T47D (cell line): Measurements from ENCODE around the gene ENDOD1.
A peak's percentile ranks its signal among the peaks of the same experiment; 100 is the strongest.
"Not testable (repeated sequence)": the region's sequence is repeated elsewhere in the genome, so short reads cannot be mapped to it uniquely, and the experiment has no call there.

Source experiments
- DNase-seq, 2 experiments: peaks; one replicate each; pipeline versions ENCODE4 v3.0.0 to v3.0.0-alpha.2; 2011 to 2012; ENCODE audit warnings: low read depth in 1 of 2, low spot score in 1 of 2
- JUND ChIP-seq: IDR thresholded peaks from 2 replicates; pipeline ENCODE4 v1.6.1; 2012; ENCODE audit warnings: low read depth
- in situ Hi-C: cut with HindIII; loops from 2 replicates; pipeline ENCODE4 v1.10.0; 2016; ENCODE audit warnings: low sequenced_read_pairs, low pct_unique_long_range_greater_than_20kb

ENDOD1 gene

GRCh38 chr11:95121698-95122097 is 32.1 kb downstream of the ENDOD1 start:
- in situ Hi-C loops: no loop called here
- no peak for DNase-seq
- no peak for TF ChIP-seq JUND

GRCh38 chr11:95123556-95123955 is 33.9 kb downstream of the ENDOD1 start:
- no peak for TF ChIP-seq JUND
- in situ Hi-C loops: no loop called here
- DNase-seq: no peak

GRCh38 chr11:95128602-95129001 is 39.0 kb downstream of the ENDOD1 start:
- in situ Hi-C loops: no loop called here
- DNase-seq: no peak

GRCh38 chr11:95132956-95133355 is 43.3 kb downstream of the ENDOD1 start:
- no peak for TF ChIP-seq JUND
- no peak for DNase-seq
- in situ Hi-C loops: no loop called here

More at GRCh38 chr11:95128602-95129001, 39.0 kb downstream of the ENDOD1 start:
- no peak for TF ChIP-seq JUND

GRCh38 chr11:95134491-95134890 is 44.8 kb downstream of the ENDOD1 start:
- TF ChIP-seq JUND: no peak
- in situ Hi-C loops: no loop called here
- no peak for DNase-seq

- in situ Hi-C loops: no loop called here
- no peak for TF ChIP-seq JUND
- no peak for DNase-seq
Observed at GRCh38 chr11:95135155-95135554, 45.5 kb downstream of the ENDOD1 start.

- in situ Hi-C loops: no loop called here
- no peak for DNase-seq
- TF ChIP-seq JUND: no peak
Observed at GRCh38 chr11:95135880-95136279, 46.2 kb downstream of the ENDOD1 start.

- in situ Hi-C loops, DNase-seq: not testable (repeated sequence)
Observed at GRCh38 chr11:95136747-95137146, 47.1 kb downstream of the ENDOD1 start.

- DNase-seq: no peak
- TF ChIP-seq JUND: no peak
- in situ Hi-C loops: no loop called here
Observed at GRCh38 chr11:95137299-95137698, 47.7 kb downstream of the ENDOD1 start.

GRCh38 chr11:95138448-95138847 is 48.8 kb downstream of the ENDOD1 start:
- peak in 1 of 2 experiments; percentile 39 for DNase-seq
- in situ Hi-C loops: no loop called here
- no peak for TF ChIP-seq JUND

- DNase-seq: no peak
- no peak for TF ChIP-seq JUND
- in situ Hi-C loops: no loop called here
Observed at GRCh38 chr11:95140397-95141033, 50.9 kb downstream of the ENDOD1 start.

- in situ Hi-C loops: no loop called here
- TF ChIP-seq JUND: no peak
- no peak for DNase-seq
Observed at GRCh38 chr11:95142431-95142830, 52.8 kb downstream of the ENDOD1 start.

- DNase-seq: no peak
- in situ Hi-C loops: no loop called here
- no peak for TF ChIP-seq JUND
Observed at GRCh38 chr11:95143106-95143681, 53.5 kb downstream of the ENDOD1 start.
